ENCODE measurements around the gene HMX1.

Gene HMX1

DNA sequence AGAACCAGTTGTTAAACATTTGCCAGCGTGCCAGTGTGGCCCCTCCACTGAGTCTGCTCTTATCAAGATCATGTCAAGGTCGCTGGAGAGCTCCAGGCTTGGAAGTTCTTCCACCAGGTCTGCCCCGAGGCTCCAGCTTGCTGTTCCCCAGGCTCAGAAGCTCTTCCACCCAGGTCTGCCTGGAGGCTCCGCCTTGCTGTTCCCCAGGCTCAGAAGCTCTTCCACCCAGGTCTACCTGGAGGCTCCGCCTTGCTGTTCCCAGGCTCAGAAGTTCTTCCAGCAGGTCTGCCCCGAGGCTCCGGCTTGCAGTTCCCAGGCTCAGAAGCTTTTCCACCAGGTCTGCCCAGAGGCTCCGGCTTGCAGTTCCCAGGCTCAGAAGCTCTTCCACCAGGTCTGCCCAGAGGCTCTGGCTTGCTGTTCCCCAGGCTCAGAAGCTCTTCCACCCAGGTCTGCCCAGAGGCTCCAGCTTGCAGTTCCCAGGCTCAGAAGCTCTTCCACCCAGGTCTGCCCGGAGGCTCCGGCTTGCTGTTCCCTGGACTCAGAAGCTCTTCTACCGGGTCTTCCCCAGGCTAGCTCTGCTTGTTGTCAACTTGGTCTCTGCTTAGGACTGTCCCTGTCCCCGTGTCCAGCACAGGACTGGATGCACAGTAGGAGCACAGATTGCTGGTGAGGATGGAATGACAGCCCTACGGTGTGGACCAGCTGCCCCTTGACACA is 54.4 kb downstream of the HMX1 start:
- DNase-seq = no peak

All from NCI-H1417 (cell line).